Fibroblast of skin of back (primary cell): ENCODE results near the gene SEC23B.

Experiments
- DNase-seq: peaks from one replicate; pipeline ENCODE4 v3.0.0-alpha.2; 2013

Gene SEC23B

GRCh38 chr20:18588574-18588933 is 80.8 kb downstream of the SEC23B start:
- DNase-seq: no peak

- DNase-seq: no peak
Observed at GRCh38 chr20:18589941-18590674, 82.4 kb downstream of the SEC23B start.

GRCh38 chr20:18596270-18596669 is 88.5 kb downstream of the SEC23B start:
- no peak for DNase-seq

GRCh38 chr20:18609741-18610140 is 102.0 kb downstream of the SEC23B start:
- DNase-seq: no peak
